KMS-11 (cell line): ENCODE data around the gene FERMT3.
A peak's percentile ranks its signal among the peaks of the same experiment; 100 is the strongest.

Experiments used
- H2AFZ ChIP-seq: fragments of 200-600 bp; sonication (generic); 2 replicates; pipeline ENCODE4 v1.6.1; 2016; ENCODE audit warnings: antibody characterized with exemption, mixed run types, low read depth
- H3K27ac ChIP-seq: fragments of 200-600 bp; sonication (generic); 2 replicates; pipeline ENCODE4 v1.6.1; 2016; ENCODE audit warnings: mild to moderate bottlenecking, mixed run types
- H3K27me3 ChIP-seq: fragments of 200-600 bp; sonication (generic); 2 replicates; pipeline ENCODE4 v1.6.1; 2017; ENCODE audit warnings: mild to moderate bottlenecking, low read depth, mixed run types, moderate library complexity; ENCODE audit not compliant: insufficient read depth
- H3K36me3 ChIP-seq: fragments of 200-600 bp; sonication (generic); 2 replicates; pipeline ENCODE4 v1.6.1; 2017; ENCODE audit warnings: mild to moderate bottlenecking, mixed run types; ENCODE audit not compliant: insufficient read depth
- H3K4me1 ChIP-seq: fragments of 200-600 bp; sonication (generic); 2 replicates; pipeline ENCODE4 v1.6.1; 2016; ENCODE audit warnings: mild to moderate bottlenecking, low read depth, mixed run types; ENCODE audit not compliant: poor library complexity, severe bottlenecking
- H3K4me2 ChIP-seq: fragments of 200-600 bp; sonication (generic); 2 replicates; pipeline ENCODE4 v1.7.0; 2016; ENCODE audit warnings: mild to moderate bottlenecking, mixed run types
- H3K4me3 ChIP-seq: fragments of 200-600 bp; sonication (generic); IDR thresholded peaks from 2 replicates; pipeline ENCODE4 v1.6.1; 2017; ENCODE audit warnings: low read depth, low read length, mixed read lengths; ENCODE audit not compliant: insufficient read depth
- H3K79me2 ChIP-seq: fragments of 200-600 bp; sonication (generic); 2 replicates; pipeline ENCODE4 v1.6.1; 2016; ENCODE audit warnings: low read depth, mixed run types; ENCODE audit not compliant: insufficient read depth
- H3K9ac ChIP-seq: fragments of 200-600 bp; sonication (generic); 2 replicates; pipeline ENCODE4 v1.6.1; 2016; ENCODE audit warnings: mild to moderate bottlenecking, mixed run types
- H4K20me1 ChIP-seq: fragments of 200-600 bp; sonication (generic); 2 replicates; pipeline ENCODE4 v1.6.1; 2016; ENCODE audit warnings: mild to moderate bottlenecking, mixed run types; ENCODE audit not compliant: insufficient read depth
- CTCF ChIP-seq: fragments of 200-600 bp; sonication (generic); conservative IDR thresholded peaks from 2 replicates; pipeline ENCODE4 v1.6.1; 2017; ENCODE audit warnings: low read depth, mild to moderate bottlenecking, antibody characterized with exemption, low read length, moderate library complexity, mixed read lengths

Gene FERMT3

GRCh38 chr11:64252003-64252872 lies 45.7 kb downstream of the FERMT3 start:
- H3K4me1 ChIP-seq, result peaks cover 6% of the 10 kb centered on the region
- H2AFZ ChIP-seq, result peak overlapping the region; percentile 85; the same call in 1 of the 2 replicates
- no peak overlapping the region for H3K27ac ChIP-seq
- H4K20me1 ChIP-seq, result no peaks in the 10 kb centered on the region
- H3K27me3 ChIP-seq, result no peaks in the 10 kb centered on the region
- H3K36me3 ChIP-seq, result no peaks in the 10 kb centered on the region
- peak; percentile 49 for TF ChIP-seq CTCF
- H3K4me2 ChIP-seq, result peak overlapping the region; percentile 72
- H3K79me2 ChIP-seq, result no peaks in the 10 kb centered on the region
- H3K9ac ChIP-seq, result peak overlapping the region; percentile 35; the same call in 1 of the 2 replicates
- H3K4me3 ChIP-seq, result no peak overlapping the region

GRCh38 chr11:64253043-64253442 lies 46.5 kb downstream of the FERMT3 start:
- Histone ChIP-seq H3K9ac (no peak overlapping the region), H2AFZ (no peak overlapping the region), H3K27me3 (no peaks in the 10 kb centered on the region), H4K20me1 (no peaks in the 10 kb centered on the region), H3K79me2 (no peaks in the 10 kb centered on the region), H3K4me3 (no peak overlapping the region), H3K27ac (no peak overlapping the region), H3K4me2 (no peak overlapping the region), H3K4me1 (peaks cover 6% of the 10 kb centered on the region), H3K36me3 (no peaks in the 10 kb centered on the region)
- no peak for TF ChIP-seq CTCF

- Histone ChIP-seq H4K20me1 (no peaks in the 10 kb centered on the region), H3K36me3 (no peaks in the 10 kb centered on the region), H3K4me2 (no peak overlapping the region), H3K27ac (no peak overlapping the region), H3K79me2 (no peaks in the 10 kb centered on the region), H3K4me1 (peaks cover 6% of the 10 kb centered on the region), H3K27me3 (no peaks in the 10 kb centered on the region), H2AFZ (no peak overlapping the region), H3K9ac (no peak overlapping the region), H3K4me3 (no peak overlapping the region)
- TF ChIP-seq CTCF, result no peak
Measured at GRCh38 chr11:64253481-64253880, 47.0 kb downstream of the FERMT3 start.

GRCh38 chr11:64254326-64254725 lies 47.8 kb downstream of the FERMT3 start:
- no peak overlapping the region for H3K9ac ChIP-seq
- no peak overlapping the region for H2AFZ ChIP-seq
- peaks cover 6% of the 10 kb centered on the region for H3K4me1 ChIP-seq
- no peaks in the 10 kb centered on the region for H4K20me1 ChIP-seq
- H3K79me2 ChIP-seq, result no peaks in the 10 kb centered on the region
- no peak overlapping the region for H3K4me2 ChIP-seq
- no peak overlapping the region for H3K4me3 ChIP-seq
- no peaks in the 10 kb centered on the region for H3K27me3 ChIP-seq
- H3K36me3 ChIP-seq, result no peaks in the 10 kb centered on the region
- no peak for TF ChIP-seq CTCF
- H3K27ac ChIP-seq, result no peak overlapping the region
